Measurements from ENCODE around the gene GVQW3. TPM values are rescaled to one million over a fixed set of nuclear protein-coding genes. Genes with fewer than 3 reads are reported as not detected.

The GVQW3 gene
- total and polyA plus RNA-seq, 4 donors = 0.53 to 7.0 (median 1.6) TPM

- no peak overlapping the region for H3K27ac ChIP-seq (ENCODE audit: low read depth in 1 of 2, low read length in 1 of 2)
- 94 to 97% methylated on average over 6 of the region's 6 CpGs for WGBS, 2 donors
- no peak for DNase-seq
- no peak for ATAC-seq (ENCODE audit: insufficient read depth, low FRiP score)
- H3K27me3 ChIP-seq (ENCODE audit: control insufficient read depth in 3 of 3, insufficient read depth in 3 of 3, low read length in 2 of 3) = no peaks in the 10 kb centered on the region
- H3K9me3 ChIP-seq (ENCODE audit: control insufficient read depth in 4 of 4, insufficient read depth in 3 of 4, low read length in 3 of 4) = no peaks in the 10 kb centered on the region
- peaks cover 3 to 18% (median 10%) of the 10 kb centered on the region in 4 donors for H3K36me3 ChIP-seq (ENCODE audit: control insufficient read depth in 4 of 4, insufficient read depth in 4 of 4, low read length in 4 of 4)
- no peak for TF ChIP-seq CTCF (IDR thresholded peaks at IDR 0.05; ENCODE audit: control extremely low read depth, extremely low read depth)
- H3K4me3 ChIP-seq = no peak overlapping the region
- H3K4me1 ChIP-seq (ENCODE audit: control insufficient read depth in 5 of 5, insufficient read depth in 5 of 5, low read length in 5 of 5) = peaks cover 0 to 14% (median 1%) of the 10 kb centered on the region in 5 donors
- H3K9ac ChIP-seq (ENCODE audit: insufficient read depth in 1 of 2, low read length in 2 of 2) = no peak overlapping the region
Observed at GRCh38 chr11:76453248-76453647, 72.1 kb downstream of the GVQW3 start.

DNA sequence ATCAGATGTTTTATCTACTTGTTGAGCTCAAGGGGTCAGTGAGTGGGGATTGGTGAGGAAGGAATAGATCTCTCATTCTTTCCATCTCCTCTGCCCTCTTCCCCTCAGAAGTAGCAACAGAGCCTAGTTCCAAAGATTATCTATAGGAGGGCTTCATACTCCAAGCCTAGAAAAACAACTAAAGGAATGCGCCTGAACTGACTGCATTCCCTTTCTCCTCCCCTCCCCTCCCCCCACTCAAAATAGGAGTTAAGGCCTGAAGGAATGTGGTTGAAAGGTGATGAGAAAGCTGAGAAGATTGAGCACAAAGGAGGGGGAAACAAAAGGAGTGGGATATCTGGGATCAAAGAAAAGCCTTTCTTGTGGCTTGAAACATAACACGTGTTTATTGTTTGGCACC is 74.2 kb downstream of the GVQW3 start:
- Histone ChIP-seq H3K27ac (ENCODE audit: low read depth in 1 of 2, low read length in 1 of 2) (no peak overlapping the region), H3K27me3 (ENCODE audit: control insufficient read depth in 3 of 3, insufficient read depth in 3 of 3, low read length in 2 of 3) (no peaks in the 10 kb centered on the region), H3K4me3 (no peak overlapping the region), H3K9ac (ENCODE audit: insufficient read depth in 1 of 2, low read length in 2 of 2) (no peak overlapping the region), H3K4me1 (ENCODE audit: control insufficient read depth in 5 of 5, insufficient read depth in 5 of 5, low read length in 5 of 5) (peaks cover 0 to 19% (median 3%) of the 10 kb centered on the region in 5 donors), H3K9me3 (ENCODE audit: control insufficient read depth in 4 of 4, insufficient read depth in 3 of 4, low read length in 3 of 4) (no peaks in the 10 kb centered on the region), H3K36me3 (ENCODE audit: control insufficient read depth in 4 of 4, insufficient read depth in 4 of 4, low read length in 4 of 4) (peaks cover 3 to 25% (median 9%) of the 10 kb centered on the region in 4 donors)
- ATAC-seq (ENCODE audit: insufficient read depth, low FRiP score) (no peak), DNase-seq (peak; percentile 19 to 40 (median 36))
- WGBS, 2 donors = 69 to 82% methylated on average over 2 of the region's 2 CpGs
- no peak for TF ChIP-seq CTCF (IDR thresholded peaks at IDR 0.05; ENCODE audit: control extremely low read depth, extremely low read depth)

DNA sequence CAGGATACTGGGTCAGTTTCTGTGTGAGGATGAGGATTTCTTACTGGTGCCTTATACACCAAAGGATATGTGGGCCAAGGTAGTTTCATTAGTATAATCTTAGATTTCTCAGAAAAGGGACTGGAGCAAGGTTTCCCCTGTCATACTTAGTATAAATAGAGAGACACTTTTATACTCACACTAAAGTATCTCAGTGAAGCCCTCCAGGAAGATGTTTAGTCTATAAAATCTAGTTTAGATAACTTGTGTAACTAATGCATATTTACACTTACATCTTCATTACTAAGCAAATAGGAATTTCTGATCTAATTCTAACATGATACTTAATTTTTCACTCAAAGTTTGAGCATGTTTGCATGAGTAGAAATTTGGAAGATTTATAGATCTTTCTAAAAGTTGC is 74.8 kb downstream of the GVQW3 start:
- DNase-seq (no peak), ATAC-seq (ENCODE audit: insufficient read depth, low FRiP score) (no peak)
- no peaks in the 10 kb centered on the region for H3K9me3 ChIP-seq (ENCODE audit: control insufficient read depth in 4 of 4, insufficient read depth in 3 of 4, low read length in 3 of 4)
- TF ChIP-seq CTCF (IDR thresholded peaks at IDR 0.05; ENCODE audit: control extremely low read depth, extremely low read depth) = no peak
- H3K4me3 ChIP-seq = no peak overlapping the region
- H3K27me3 ChIP-seq (ENCODE audit: control insufficient read depth in 3 of 3, insufficient read depth in 3 of 3, low read length in 2 of 3) = no peaks in the 10 kb centered on the region
- H3K4me1 ChIP-seq (ENCODE audit: control insufficient read depth in 5 of 5, insufficient read depth in 5 of 5, low read length in 5 of 5) = peaks cover 0 to 19% (median 3%) of the 10 kb centered on the region in 5 donors
- H3K9ac ChIP-seq (ENCODE audit: insufficient read depth in 1 of 2, low read length in 2 of 2) = no peak overlapping the region
- no peak overlapping the region for H3K27ac ChIP-seq (ENCODE audit: low read depth in 1 of 2, low read length in 1 of 2)
- H3K36me3 ChIP-seq (ENCODE audit: control insufficient read depth in 4 of 4, insufficient read depth in 4 of 4, low read length in 4 of 4) = peaks cover 4 to 24% (median 8%) of the 10 kb centered on the region in 4 donors

- Histone ChIP-seq H3K4me1 (ENCODE audit: control insufficient read depth in 5 of 5, insufficient read depth in 5 of 5, low read length in 5 of 5) (peaks cover 0 to 19% (median 3%) of the 10 kb centered on the region in 5 donors), H3K9ac (ENCODE audit: insufficient read depth in 1 of 2, low read length in 2 of 2) (no peak overlapping the region), H3K27me3 (ENCODE audit: control insufficient read depth in 3 of 3, insufficient read depth in 3 of 3, low read length in 2 of 3) (no peaks in the 10 kb centered on the region), H3K36me3 (ENCODE audit: control insufficient read depth in 4 of 4, insufficient read depth in 4 of 4, low read length in 4 of 4) (peaks cover 4 to 22% (median 8%) of the 10 kb centered on the region in 4 donors), H3K27ac (ENCODE audit: low read depth in 1 of 2, low read length in 1 of 2) (no peak overlapping the region), H3K9me3 (ENCODE audit: control insufficient read depth in 4 of 4, insufficient read depth in 3 of 4, low read length in 3 of 4) (no peaks in the 10 kb centered on the region), H3K4me3 (no peak overlapping the region)
- no peak for ATAC-seq (ENCODE audit: insufficient read depth, low FRiP score)
- 87 to 91% methylated on average over 2 of the region's 2 CpGs for WGBS, 2 donors
- DNase-seq = no peak
- TF ChIP-seq CTCF (IDR thresholded peaks at IDR 0.05; ENCODE audit: control extremely low read depth, extremely low read depth) = no peak
Observed at GRCh38 chr11:76456571-76456970, 75.4 kb downstream of the GVQW3 start.

Data from lung (tissue), 12 donors.